Right renal cortex interstitium (tissue), 3 donors: ENCODE measurements around the gene POLN. TPM values are rescaled to one million over a fixed set of nuclear protein-coding genes. Genes with fewer than 3 reads are reported as not detected.

Source experiments
- DNase-seq, 3 donors: peaks; one replicate each; pipeline ENCODE4 v3.0.0-alpha.2; 2013; ENCODE audit warnings: low read depth in 3 of 3, low spot score in 2 of 3
- polyA plus RNA-seq, 3 donors: library from polyadenylated mRNA; unstranded; fragments of 120-200 nt; gene quantifications; one replicate each; pipeline ENCODE4 v1.2.1, GENCODE V29; 2013; ENCODE audit not compliant: insufficient read length in 3 of 3

Gene POLN
- polyA plus RNA-seq, 3 donors, result 2.5 to 3.3 (median 2.8) TPM

GRCh38 chr4:2126309-2127043 is 115.4 kb downstream of the POLN start:
- DNase-seq, result no peak

- DNase-seq, result no peak
Observed at GRCh38 chr4:2125831-2126230, 116.1 kb downstream of the POLN start.

- DNase-seq, result no peak
Observed at GRCh38 chr4:2125023-2125422, 116.9 kb downstream of the POLN start.

- DNase-seq, result no peak
Observed at GRCh38 chr4:2116687-2117400, 125.1 kb downstream of the POLN start.

GRCh38 chr4:2105559-2105958 is 136.4 kb downstream of the POLN start:
- DNase-seq, result no peak

DNA sequence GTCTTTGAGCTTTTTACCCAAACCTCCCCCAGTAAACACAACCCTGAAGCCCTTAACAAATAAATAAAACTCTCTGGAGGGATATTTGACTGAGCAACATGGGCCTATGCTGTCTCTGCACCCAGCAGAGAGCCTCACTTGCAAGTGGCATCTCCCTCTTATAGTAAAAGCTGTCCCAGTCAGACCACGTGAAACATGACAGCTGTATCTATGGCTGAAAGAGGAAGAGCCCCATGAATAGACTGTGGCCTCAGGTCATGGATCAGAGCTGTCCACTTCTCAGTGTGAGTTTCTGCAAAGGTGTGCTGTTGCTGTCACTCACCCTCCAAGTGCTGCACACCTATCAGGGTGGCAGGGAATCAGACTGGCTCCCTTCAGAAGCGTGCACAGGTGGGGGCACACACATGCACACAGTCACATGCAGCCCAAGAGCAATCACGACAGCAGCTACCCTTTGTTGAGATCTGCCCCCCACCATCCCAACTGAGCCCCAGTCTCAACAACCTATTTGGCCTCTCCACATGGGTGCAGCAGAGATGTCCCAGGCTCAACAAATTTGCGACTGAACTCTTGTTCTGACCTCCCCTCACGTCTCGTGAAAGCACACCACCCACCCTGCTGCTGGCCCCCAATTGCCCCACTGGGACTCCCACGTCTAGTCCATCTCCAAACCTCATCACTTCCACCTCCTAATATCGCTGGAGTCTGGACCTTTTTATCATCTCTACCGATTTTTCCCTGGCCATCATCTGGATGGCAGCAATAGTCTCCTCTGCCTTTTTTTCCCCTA is 137.2 kb downstream of the POLN start:
- DNase-seq, result no peak

DNA sequence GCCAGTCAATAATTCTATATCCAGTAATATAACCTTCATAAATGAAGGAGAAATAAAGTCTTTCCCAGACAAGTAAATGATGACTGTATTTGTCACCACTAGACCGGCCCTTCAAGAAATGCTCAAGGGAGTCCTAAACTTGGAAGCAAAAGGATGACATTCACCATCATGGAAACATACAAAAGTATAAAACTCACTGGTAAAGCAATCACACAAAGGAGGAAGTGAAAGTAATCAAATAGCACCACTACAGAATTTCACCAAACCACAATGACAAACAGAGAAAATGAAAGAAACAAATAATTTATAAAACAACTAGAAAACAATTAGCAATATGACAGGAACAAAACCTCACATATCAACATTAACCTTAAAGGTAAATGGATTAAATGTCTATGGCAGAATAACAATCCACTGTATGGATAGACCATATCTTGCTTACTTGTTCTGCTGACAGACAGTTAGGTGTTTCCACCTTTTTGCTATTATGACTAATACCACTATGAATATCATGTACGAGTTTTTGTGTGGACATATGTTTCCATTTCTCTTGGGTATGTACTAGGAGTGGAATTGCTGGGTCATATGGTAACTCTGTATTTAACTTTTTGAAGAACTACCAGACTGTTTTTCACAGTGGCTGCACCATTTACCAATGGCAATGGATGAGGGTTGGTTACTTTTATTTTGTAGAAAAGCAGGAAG is 137.9 kb downstream of the POLN start:
- DNase-seq, result no peak

GRCh38 chr4:2103127-2103842 is 138.6 kb downstream of the POLN start:
- DNase-seq, result no peak

GRCh38 chr4:2102045-2102883 is 139.7 kb downstream of the POLN start:
- no peak for DNase-seq

DNA sequence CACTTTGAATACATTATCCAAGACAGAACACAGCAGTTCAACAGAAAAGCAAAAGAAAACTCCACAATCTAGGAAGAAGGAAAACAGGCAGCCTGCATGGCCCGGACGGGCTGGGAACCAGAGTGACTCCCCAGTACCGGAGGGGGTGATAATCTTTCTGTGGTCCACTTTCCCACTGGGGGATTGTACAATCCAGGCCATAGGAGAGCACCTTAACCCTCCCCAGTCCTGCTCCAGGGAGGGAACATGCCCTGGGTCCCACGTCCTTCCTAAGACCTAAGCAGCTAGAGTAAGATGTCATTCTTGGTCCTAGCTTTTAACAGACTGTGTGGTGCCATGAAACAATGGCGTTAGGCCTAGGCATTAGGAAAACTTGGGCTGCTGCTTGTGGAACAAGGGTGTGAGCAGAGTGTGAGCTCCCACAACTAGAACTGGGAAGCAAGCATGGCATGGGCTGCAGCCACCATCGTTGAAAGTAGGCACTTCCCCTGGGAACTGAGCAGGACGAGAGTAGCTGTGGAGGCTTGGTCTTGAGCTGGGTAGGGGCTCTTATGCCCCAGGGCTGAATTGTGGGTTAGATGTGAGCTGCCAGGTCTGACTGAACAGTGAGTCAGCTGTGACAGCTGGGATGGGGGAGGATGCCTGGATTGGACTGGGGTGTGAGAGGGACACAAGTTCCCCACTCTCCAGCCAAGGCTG is 140.4 kb downstream of the POLN start:
- DNase-seq, result no peak

DNA sequence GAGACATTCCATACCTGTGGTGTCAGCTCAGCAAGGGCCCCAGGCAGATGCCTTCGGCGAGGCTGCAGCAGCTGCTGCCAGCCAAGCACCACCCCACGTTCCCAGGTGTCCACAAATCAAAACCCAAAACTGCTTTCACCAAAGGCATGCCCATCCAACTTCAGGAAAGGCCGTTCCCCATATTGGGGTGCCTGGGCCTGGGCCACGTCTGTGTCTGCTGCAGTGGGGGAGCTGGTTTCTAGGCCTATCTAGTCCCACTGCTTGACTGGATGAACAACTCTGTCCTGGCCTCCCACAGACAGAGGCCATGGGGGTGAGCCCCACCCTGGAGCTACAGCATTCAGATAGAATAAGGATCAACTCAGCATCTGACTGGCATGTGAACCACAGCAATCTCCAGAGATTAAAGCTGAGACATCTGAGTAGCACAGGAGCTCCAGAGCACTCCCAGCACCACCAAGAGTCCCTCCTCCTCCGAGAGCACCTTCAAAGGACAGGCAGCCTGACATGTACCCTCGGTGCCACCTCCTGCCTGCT is 145.8 kb downstream of the POLN start:
- no peak for DNase-seq

DNA sequence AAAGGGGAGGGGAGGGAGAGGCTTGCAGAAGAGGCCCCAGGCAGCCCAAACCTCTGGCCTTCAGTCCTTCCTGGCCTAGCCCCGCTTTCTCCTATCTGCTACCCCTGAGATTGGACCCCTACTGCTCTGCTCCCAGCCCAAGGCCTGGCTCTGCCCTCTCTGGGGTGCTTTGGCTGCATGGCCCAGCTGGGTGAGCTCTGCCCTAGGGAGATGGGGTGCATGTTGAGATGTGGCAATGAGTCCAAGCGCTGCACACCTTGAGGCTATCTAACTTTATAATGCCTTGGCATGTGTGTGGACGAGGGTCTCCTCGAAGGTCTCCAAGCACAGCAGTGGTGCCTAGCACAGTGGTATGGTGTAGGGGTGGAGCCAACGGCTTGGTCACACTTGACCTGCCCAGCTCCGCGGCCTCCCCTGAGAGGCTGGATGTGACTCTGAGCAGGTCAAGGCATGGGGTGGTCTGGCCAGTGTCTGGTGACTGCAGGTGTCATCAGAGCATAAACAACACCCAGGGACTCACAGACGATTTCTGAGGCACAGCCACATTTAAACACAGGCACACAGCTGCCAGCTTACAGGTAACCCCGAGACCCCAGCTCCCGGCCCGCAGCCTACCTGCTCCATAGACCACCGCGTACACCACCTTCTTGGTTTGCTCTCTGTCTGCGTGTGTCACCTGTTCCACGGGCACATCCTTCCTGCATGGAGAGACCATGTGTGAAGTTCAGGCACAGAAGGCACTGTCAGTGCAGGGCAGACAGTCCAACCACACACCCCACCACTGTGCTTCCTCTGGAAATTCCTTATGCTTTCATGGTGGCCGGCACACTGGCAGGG is 146.5 kb downstream of the POLN start:
- DNase-seq, result no peak

DNA sequence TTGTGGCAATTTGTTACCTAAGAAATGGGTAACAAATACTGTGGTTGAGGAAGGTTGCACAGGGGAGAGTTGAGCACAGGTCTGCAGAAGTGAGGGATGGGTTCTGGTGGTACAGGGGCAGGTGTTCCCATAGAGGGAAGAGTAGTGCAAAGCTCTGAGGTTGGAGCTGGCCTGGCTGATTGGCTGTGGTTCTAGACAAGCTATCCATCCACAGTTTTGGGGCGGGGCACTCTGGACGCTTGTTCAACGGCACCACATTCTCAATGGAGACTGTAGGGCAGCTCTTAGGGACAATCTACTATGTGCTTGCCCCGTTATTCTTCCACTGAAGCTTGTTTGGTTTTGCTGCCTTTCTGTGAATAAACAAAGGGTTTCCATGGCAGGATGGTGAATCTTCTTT is 147.4 kb downstream of the POLN start:
- no peak for DNase-seq

GRCh38 chr4:2093265-2093664 is 148.7 kb downstream of the POLN start:
- no peak for DNase-seq

DNA sequence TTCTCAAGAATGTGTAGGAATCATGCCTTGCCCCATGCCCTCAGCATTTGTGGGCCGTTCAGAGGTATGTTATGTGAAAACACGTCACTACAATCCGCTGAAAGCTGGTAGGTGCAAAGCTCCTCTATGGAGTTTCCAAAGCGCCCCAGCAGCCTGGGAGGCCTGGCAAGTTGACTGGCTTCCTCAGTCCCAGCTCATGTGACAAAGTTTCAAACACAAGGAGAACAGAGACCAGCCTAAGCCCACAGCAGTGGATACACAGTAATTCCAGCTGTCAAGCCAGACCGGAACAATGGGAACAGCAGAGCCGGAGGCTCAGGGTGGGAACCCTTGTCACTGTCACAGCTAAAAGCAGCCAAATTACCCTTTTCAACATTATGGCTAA is 149.3 kb downstream of the POLN start:
- no peak for DNase-seq

DNA sequence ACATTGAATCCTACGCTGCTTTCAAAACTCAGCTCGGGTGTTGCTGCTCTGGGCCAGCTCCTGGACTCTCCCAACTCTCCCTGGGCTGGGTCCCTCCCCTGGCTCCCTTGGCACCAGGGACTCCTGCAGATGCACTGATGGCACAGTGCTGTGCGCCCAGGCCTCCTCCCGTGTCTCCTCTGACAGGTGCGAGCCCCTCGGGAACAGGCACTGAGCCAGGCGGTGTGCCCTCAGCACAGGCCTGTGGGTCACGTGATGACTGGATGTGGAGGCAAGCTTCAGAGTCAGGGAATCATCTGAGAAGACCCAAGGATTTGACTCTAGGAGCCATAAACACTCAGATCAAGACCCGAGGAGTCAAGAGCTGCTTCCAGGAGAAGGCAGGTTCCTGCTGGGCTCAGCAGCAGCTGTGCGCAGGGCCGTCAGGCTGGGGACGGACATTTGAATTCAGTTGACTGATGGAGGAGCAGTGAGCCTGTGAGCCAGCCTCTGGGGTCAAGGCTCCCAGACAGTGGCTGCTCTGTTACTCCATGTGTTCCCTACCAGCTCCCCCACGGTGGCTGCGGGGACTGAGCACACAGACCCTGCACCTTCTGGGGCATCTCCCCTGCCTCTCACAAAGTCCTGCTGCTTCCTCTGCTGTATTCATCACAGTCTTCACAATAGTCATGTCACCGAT is 149.8 kb downstream of the POLN start:
- DNase-seq, result no peak

GRCh38 chr4:2090642-2091041 is 151.3 kb downstream of the POLN start:
- DNase-seq, result no peak
